Measurements from ENCODE around the gene DCAF17.

DCAF17 gene, protein sequence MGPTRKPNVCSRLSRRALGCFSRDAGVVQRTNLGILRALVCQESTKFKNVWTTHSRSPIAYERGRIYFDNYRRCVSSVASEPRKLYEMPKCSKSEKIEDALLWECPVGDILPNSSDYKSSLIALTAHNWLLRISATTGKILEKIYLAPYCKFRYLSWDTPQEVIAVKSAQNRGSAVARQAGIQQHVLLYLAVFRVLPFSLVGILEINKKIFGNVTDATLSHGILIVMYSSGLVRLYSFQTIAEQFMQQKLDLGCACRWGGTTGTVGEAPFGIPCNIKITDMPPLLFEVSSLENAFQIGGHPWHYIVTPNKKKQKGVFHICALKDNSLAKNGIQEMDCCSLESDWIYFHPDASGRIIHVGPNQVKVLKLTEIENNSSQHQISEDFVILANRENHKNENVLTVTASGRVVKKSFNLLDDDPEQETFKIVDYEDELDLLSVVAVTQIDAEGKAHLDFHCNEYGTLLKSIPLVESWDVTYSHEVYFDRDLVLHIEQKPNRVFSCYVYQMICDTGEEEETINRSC

DNA sequence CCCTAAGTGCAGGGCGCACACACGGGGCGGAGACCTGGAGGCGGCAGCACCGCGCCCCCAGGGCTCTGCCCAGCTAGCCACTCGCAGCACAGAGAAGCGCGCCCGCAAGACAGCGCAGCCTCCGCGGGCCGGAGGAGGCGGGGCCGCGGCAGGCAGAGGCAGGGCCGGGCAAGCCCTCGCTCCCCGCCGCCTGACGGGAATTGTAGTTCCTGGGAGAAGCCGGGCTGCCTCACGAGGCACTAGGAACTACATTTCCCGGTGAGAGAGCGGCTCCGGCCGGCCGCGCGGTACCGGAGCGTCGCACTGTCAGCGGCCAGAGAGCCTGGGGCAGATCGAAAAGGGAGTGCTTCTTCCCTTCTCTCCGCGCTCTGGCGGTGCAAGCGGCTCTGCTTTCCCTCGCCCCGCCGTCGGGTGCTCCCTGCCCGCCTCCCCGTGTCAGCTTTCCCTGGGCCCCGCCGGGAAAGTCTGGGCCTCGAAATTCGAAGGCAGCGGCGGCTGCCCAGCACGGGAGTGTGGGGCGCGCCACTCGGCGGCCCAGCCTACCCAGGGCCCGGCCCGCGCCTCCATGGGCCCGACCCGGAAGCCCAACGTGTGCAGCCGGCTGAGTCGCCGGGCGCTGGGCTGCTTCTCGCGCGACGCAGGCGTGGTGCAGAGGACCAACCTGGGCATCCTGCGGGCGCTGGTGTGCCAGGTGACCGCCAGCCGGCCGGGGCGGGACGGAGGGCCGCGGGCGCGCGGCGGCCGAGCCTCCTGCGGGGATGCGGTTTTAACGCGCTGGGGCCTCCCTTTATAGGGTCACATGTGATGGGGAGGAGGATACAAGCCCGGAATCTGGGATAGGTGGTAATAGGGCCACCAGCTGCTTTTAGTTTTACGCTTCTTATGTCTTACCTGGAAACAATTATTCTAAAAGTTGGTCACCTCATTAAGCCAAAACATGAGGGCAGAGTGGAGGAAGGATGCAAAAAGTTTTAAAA is at the start of gene DCAF17:
Gene DCAF17, plus strand, starts transcription at position 214 of the 977 bp plus-strand sequence. Its CDS starts 352 bp downstream, at position 566.
- peak; percentile 63; the same call in 1 of the 2 replicates for TF ChIP-seq ZFP3 (CRISPR knock-in tag; IDR thresholded peaks at IDR 0.05)
- TF ChIP-seq, protein P1, sequence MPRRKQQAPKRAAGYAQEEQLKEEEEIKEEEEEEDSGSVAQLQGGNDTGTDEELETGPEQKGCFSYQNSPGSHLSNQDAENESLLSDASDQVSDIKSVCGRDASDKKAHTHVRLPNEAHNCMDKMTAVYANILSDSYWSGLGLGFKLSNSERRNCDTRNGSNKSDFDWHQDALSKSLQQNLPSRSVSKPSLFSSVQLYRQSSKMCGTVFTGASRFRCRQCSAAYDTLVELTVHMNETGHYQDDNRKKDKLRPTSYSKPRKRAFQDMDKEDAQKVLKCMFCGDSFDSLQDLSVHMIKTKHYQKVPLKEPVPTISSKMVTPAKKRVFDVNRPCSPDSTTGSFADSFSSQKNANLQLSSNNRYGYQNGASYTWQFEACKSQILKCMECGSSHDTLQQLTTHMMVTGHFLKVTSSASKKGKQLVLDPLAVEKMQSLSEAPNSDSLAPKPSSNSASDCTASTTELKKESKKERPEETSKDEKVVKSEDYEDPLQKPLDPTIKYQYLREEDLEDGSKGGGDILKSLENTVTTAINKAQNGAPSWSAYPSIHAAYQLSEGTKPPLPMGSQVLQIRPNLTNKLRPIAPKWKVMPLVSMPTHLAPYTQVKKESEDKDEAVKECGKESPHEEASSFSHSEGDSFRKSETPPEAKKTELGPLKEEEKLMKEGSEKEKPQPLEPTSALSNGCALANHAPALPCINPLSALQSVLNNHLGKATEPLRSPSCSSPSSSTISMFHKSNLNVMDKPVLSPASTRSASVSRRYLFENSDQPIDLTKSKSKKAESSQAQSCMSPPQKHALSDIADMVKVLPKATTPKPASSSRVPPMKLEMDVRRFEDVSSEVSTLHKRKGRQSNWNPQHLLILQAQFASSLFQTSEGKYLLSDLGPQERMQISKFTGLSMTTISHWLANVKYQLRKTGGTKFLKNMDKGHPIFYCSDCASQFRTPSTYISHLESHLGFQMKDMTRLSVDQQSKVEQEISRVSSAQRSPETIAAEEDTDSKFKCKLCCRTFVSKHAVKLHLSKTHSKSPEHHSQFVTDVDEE (CRISPR knock-in tag; IDR thresholded peaks at IDR 0.05): peak; percentile 41; the same call in 1 of the 2 replicates
- TF ChIP-seq ESRRG (CRISPR knock-in tag; IDR thresholded peaks at IDR 0.05): no peak
- ATAC-seq: peak; percentile 98

DNA sequence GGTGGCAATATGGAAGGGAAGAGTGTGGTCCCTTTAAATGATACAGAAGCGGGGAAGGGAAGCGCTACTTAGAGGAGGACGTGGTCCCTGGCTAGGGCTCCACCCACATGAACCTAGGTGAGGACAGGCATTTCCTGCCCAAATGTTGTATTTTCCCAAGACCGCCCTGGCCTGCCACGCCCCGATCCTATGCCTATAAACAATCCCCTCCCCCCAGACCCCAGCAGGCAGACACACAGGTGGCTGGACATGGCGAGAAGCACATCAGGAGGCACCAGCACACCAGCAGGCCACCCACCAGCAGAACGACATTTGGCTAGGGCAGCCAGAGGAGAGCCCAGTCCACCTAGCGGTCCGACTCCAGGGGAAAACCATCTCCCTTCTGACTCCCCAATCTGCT is 47.4 kb upstream of the DCAF17 start:
- no peak for ATAC-seq
- TF ChIP-seq, protein P1 (CRISPR knock-in tag; IDR thresholded peaks at IDR 0.05): no peak
- TF ChIP-seq ZNF565 (CRISPR knock-in tag; conservative IDR thresholded peaks at IDR 0.05; ENCODE audit: low read depth) (no peak), GLIS3 (CRISPR knock-in tag; IDR thresholded peaks at IDR 0.05) (no peak), ESRRG (CRISPR knock-in tag; IDR thresholded peaks at IDR 0.05) (no peak), RARB (CRISPR knock-in tag; IDR thresholded peaks at IDR 0.05) (no peak), ARNTL (CRISPR knock-in tag; IDR thresholded peaks at IDR 0.05; ENCODE audit: borderline replicate concordance, low read depth) (no peak), TOX (CRISPR knock-in tag; IDR thresholded peaks at IDR 0.05; ENCODE audit: borderline replicate concordance) (no peak)

DNA sequence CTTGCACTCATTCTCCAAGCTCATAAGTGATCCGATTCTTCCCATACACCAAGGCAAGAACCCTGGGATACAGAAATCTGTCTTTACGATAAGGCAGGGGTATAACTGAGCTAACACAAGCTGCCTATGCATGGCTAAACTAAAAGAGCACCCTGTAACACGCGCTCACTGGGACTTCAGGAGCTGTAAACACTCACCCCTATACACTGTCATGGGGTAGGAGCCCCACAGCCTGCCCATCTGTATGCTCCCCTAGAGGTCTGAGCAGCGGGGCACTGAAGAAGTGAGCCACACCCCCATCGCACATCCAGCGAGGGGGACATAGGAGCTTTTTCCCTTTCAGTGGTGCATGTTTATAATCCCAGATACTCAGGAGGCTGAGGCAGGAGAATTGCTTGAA is 47.0 kb upstream of the DCAF17 start:
- ATAC-seq: no peak
- TF ChIP-seq, protein P2, sequence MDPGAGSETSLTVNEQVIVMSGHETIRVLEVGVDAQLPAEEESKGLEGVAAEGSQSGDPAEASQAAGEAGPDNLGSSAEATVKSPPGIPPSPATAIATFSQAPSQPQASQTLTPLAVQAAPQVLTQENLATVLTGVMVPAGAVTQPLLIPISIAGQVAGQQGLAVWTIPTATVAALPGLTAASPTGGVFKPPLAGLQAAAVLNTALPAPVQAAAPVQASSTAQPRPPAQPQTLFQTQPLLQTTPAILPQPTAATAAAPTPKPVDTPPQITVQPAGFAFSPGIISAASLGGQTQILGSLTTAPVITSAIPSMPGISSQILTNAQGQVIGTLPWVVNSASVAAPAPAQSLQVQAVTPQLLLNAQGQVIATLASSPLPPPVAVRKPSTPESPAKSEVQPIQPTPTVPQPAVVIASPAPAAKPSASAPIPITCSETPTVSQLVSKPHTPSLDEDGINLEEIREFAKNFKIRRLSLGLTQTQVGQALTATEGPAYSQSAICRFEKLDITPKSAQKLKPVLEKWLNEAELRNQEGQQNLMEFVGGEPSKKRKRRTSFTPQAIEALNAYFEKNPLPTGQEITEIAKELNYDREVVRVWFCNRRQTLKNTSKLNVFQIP (CRISPR knock-in tag; IDR thresholded peaks at IDR 0.05; ENCODE audit: borderline replicate concordance, low read depth): no peak
- TF ChIP-seq, protein P3, sequence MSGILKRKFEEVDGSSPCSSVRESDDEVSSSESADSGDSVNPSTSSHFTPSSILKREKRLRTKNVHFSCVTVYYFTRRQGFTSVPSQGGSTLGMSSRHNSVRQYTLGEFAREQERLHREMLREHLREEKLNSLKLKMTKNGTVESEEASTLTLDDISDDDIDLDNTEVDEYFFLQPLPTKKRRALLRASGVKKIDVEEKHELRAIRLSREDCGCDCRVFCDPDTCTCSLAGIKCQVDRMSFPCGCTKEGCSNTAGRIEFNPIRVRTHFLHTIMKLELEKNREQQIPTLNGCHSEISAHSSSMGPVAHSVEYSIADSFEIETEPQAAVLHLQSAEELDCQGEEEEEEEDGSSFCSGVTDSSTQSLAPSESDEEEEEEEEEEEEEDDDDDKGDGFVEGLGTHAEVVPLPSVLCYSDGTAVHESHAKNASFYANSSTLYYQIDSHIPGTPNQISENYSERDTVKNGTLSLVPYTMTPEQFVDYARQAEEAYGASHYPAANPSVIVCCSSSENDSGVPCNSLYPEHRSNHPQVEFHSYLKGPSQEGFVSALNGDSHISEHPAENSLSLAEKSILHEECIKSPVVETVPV (CRISPR knock-in tag; IDR thresholded peaks at IDR 0.05): no peak
- TF ChIP-seq CSDC2 (CRISPR knock-in tag; IDR thresholded peaks at IDR 0.05): no peak
- no peak for TF ChIP-seq ESRRG (CRISPR knock-in tag; IDR thresholded peaks at IDR 0.05)
- no peak for TF ChIP-seq GLIS3 (CRISPR knock-in tag; IDR thresholded peaks at IDR 0.05)
- TF ChIP-seq, protein P4, sequence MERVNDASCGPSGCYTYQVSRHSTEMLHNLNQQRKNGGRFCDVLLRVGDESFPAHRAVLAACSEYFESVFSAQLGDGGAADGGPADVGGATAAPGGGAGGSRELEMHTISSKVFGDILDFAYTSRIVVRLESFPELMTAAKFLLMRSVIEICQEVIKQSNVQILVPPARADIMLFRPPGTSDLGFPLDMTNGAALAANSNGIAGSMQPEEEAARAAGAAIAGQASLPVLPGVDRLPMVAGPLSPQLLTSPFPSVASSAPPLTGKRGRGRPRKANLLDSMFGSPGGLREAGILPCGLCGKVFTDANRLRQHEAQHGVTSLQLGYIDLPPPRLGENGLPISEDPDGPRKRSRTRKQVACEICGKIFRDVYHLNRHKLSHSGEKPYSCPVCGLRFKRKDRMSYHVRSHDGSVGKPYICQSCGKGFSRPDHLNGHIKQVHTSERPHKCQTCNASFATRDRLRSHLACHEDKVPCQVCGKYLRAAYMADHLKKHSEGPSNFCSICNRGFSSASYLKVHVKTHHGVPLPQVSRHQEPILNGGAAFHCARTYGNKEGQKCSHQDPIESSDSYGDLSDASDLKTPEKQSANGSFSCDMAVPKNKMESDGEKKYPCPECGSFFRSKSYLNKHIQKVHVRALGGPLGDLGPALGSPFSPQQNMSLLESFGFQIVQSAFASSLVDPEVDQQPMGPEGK (CRISPR knock-in tag; IDR thresholded peaks at IDR 0.05; ENCODE audit: borderline replicate concordance): no peak
- TF ChIP-seq BACH2 (CRISPR knock-in tag; IDR thresholded peaks at IDR 0.05; ENCODE audit: borderline replicate concordance): no peak
- TF ChIP-seq PPARA (CRISPR knock-in tag; IDR thresholded peaks at IDR 0.05; ENCODE audit: borderline replicate concordance): no peak
